GM18498 (cell line): ENCODE measurements around the gene ADIG.

Experiments
- ATAC-seq: cut with Tn5 transposase; IDR thresholded peaks from one replicate; pipeline ENCODE4 v1.9.1; 2021; ENCODE audit warnings: mild to moderate bottlenecking, moderate library complexity; ENCODE audit not compliant: unreplicated experiment

Gene ADIG

GRCh38 chr20:38629979-38630378, 49.0 kb downstream of the ADIG start:
- ATAC-seq = no peak

- ATAC-seq = no peak
Measured at GRCh38 chr20:38630727-38631126, 49.7 kb downstream of the ADIG start.

GRCh38 chr20:38631155-38632022, 50.4 kb downstream of the ADIG start:
- no peak for ATAC-seq

GRCh38 chr20:38633577-38634093, 52.6 kb downstream of the ADIG start:
- peak; percentile 67 for ATAC-seq

- no peak for ATAC-seq
Measured at GRCh38 chr20:38635721-38636288, 54.8 kb downstream of the ADIG start.
